Glomerular endothelial cell (primary cell): ENCODE results near the gene GLRA1. TPM values are rescaled to one million over a fixed set of nuclear protein-coding genes. Genes with fewer than 3 reads are reported as not detected.
"Not testable (repeated sequence)": the region's sequence is repeated elsewhere in the genome, so short reads cannot be mapped to it uniquely, and the experiment has no call there.

Experiments
- DNase-seq: peaks from one replicate; pipeline ENCODE4 v3.0.0-alpha.2; 2011; ENCODE audit warnings: low read depth, low spot score; ENCODE audit errors: extremely low read depth
- total RNA-seq: library from RNA; depleted of rRNA; stranded (reverse); fragments of >200 nt; gene quantifications from 2 replicates; pipeline ENCODE4 v1.2.3, GENCODE V29; 2015

Gene GLRA1
- total RNA-seq, 1 donor from 2014 or later = not detected

- DNase-seq = no peak
Observed at GRCh38 chr5:151917904-151918303, 6.7 kb downstream of the GLRA1 start.

GRCh38 chr5:151913425-151913824 lies 11.2 kb downstream of the GLRA1 start:
- DNase-seq = no peak

- no peak for DNase-seq
Observed at GRCh38 chr5:151912360-151912759, 12.3 kb downstream of the GLRA1 start.

GRCh38 chr5:151911011-151911410 lies 13.6 kb downstream of the GLRA1 start:
- no peak for DNase-seq

GRCh38 chr5:151909628-151910027 lies 15.0 kb downstream of the GLRA1 start:
- no peak for DNase-seq

GRCh38 chr5:151906246-151906645 lies 18.4 kb downstream of the GLRA1 start:
- DNase-seq = no peak

GRCh38 chr5:151905557-151905961 lies 19.1 kb downstream of the GLRA1 start:
- DNase-seq = no peak

- no peak for DNase-seq
Observed at GRCh38 chr5:151904909-151905308, 19.7 kb downstream of the GLRA1 start.

GRCh38 chr5:151904127-151904526 lies 20.5 kb downstream of the GLRA1 start:
- DNase-seq = no peak

- no peak for DNase-seq
Observed at GRCh38 chr5:151903243-151903653, 21.4 kb downstream of the GLRA1 start.

GRCh38 chr5:151902215-151902614 lies 22.4 kb downstream of the GLRA1 start:
- DNase-seq = no peak

GRCh38 chr5:151901611-151902010 lies 23.0 kb downstream of the GLRA1 start:
- no peak for DNase-seq

GRCh38 chr5:151900891-151901290 lies 23.8 kb downstream of the GLRA1 start:
- DNase-seq = no peak

GRCh38 chr5:151899399-151899798 lies 25.3 kb downstream of the GLRA1 start:
- DNase-seq = no peak

- DNase-seq = no peak
Observed at GRCh38 chr5:151897896-151898295, 26.8 kb downstream of the GLRA1 start.

GRCh38 chr5:151897020-151897552 lies 27.6 kb downstream of the GLRA1 start:
- DNase-seq = no peak

GRCh38 chr5:151896031-151896691 lies 28.5 kb downstream of the GLRA1 start:
- no peak for DNase-seq

GRCh38 chr5:151895660-151896030 lies 29.0 kb downstream of the GLRA1 start:
- no peak for DNase-seq

GRCh38 chr5:151893485-151893884 lies 31.2 kb downstream of the GLRA1 start:
- DNase-seq = not testable (repeated sequence)

GRCh38 chr5:151892393-151892792 lies 32.3 kb downstream of the GLRA1 start:
- no peak for DNase-seq

GRCh38 chr5:151890299-151890698 lies 34.4 kb downstream of the GLRA1 start:
- no peak for DNase-seq

- no peak for DNase-seq
Observed at GRCh38 chr5:151889614-151890013, 35.0 kb downstream of the GLRA1 start.
